H1 (cell line): Measurements from ENCODE around the gene DOCK3. TPM values are rescaled to one million over a fixed set of nuclear protein-coding genes. Genes with fewer than 3 reads are reported as not detected.

Experiments
- CTCF ChIA-PET: fragments of 300-600 bp; sonication (Branson Sonifier 250); formaldehyde crosslinking; loops from one replicate; lab custom pipeline; 2021; ENCODE audit not compliant: partially characterized antibody; lab: Charles Lee
- POLR2A ChIA-PET: fragments of 300-600 bp; sonication (Branson Sonifier 250); formaldehyde crosslinking; loops from one replicate; lab custom pipeline; 2021; ENCODE audit warnings: inconsistent platforms; ENCODE audit not compliant: partially characterized antibody; lab: Charles Lee
- DNase-seq, 2 experiments: peaks; one replicate each; pipeline versions ENCODE4 v3.0.0 to v3.0.0-alpha.2; 2010 to 2022; ENCODE audit warnings: low spot score in 2 of 2, low read depth in 1 of 2, mixed read lengths in 1 of 2
- FAIRE-seq: peaks from 2 replicates; lab custom pipeline; 2011; peaks lifted over from hg19 to GRCh38; lab: Jason Lieb, UNC
- H2AFZ ChIP-seq: 2 replicates; pipeline ENCODE4 v1.8.1; 2012; ENCODE audit warnings: low read length, inconsistent platforms
- H2AK5ac ChIP-seq: 2 replicates; pipeline ENCODE4 v1.6.1; 2013; ENCODE audit warnings: low read depth, low read length
- H2BK120ac ChIP-seq: replicated peaks from 2 replicates; pipeline ENCODE3; 2013; ENCODE audit warnings: low read depth, low read length, inconsistent platforms
- H2BK12ac ChIP-seq: 2 replicates; pipeline ENCODE4 v1.6.1; 2013; ENCODE audit warnings: low read depth, low read length
- H2BK15ac ChIP-seq: 2 replicates; pipeline ENCODE4 v1.6.1; 2013; ENCODE audit warnings: low read length
- H2BK20ac ChIP-seq: 2 replicates; pipeline ENCODE4 v1.6.1; 2013; ENCODE audit warnings: low read length
- H2BK5ac ChIP-seq: 2 replicates; pipeline ENCODE4 v1.6.1; 2013; ENCODE audit warnings: low read depth, low read length
- H3K14ac ChIP-seq: 2 replicates; pipeline ENCODE4 v1.6.1; 2013; ENCODE audit warnings: inconsistent platforms; ENCODE audit not compliant: insufficient read length
- H3K18ac ChIP-seq: 2 replicates; pipeline ENCODE4 v1.6.1; 2013; ENCODE audit warnings: low read length; ENCODE audit errors: extremely low read depth
- H3K23ac ChIP-seq: 2 replicates; pipeline ENCODE4 v1.6.1; 2013; ENCODE audit warnings: inconsistent platforms; ENCODE audit not compliant: insufficient read length
- H3K23me2 ChIP-seq: 2 replicates; pipeline ENCODE4 v1.6.1; 2013; ENCODE audit warnings: low read depth, low read length
- H3K27ac ChIP-seq: 2 replicates; pipeline ENCODE4 v1.6.1; 2011; ENCODE audit warnings: low read depth, low read length, inconsistent platforms
- H3K27me3 ChIP-seq, 4 experiments: replicated peaks in 1 of 4; 1 replicate in 1 of 4; 2 replicates in 3 of 4; pipeline versions ENCODE4 v1.6.1 to v1.8.1; 2011 to 2013; ENCODE audit warnings: low read length in 3 of 4, mild to moderate bottlenecking in 3 of 4, inconsistent platforms in 2 of 4, mixed read lengths in 2 of 4, moderate library complexity in 1 of 4; ENCODE audit not compliant: control insufficient read depth in 3 of 4, insufficient read depth in 3 of 4; ENCODE audit errors: extremely low read depth in 1 of 4
- H3K36me3 ChIP-seq, 4 experiments: 2 replicates each; pipeline versions ENCODE4 v1.6.1 to v1.8.1; 2011 to 2013; ENCODE audit warnings: mild to moderate bottlenecking in 4 of 4, low read length in 3 of 4, moderate library complexity in 2 of 4, control low read depth in 1 of 4, inconsistent platforms in 1 of 4; ENCODE audit not compliant: insufficient read depth in 4 of 4, control insufficient read depth in 2 of 4
- H3K4ac ChIP-seq: replicated peaks from 2 replicates; pipeline ENCODE3; 2013; ENCODE audit warnings: low read length, low read depth, mixed read lengths, inconsistent platforms; ENCODE audit not compliant: insufficient read length
- H3K4me1 ChIP-seq, 4 experiments: replicated peaks in 1 of 4; 1 replicate in 1 of 4; 2 replicates in 3 of 4; pipeline versions ENCODE4 v1.6.1 to v1.8.1; 2011 to 2013; ENCODE audit warnings: low read length in 3 of 4, inconsistent platforms in 2 of 4, mixed read lengths in 1 of 4; ENCODE audit not compliant: insufficient read depth in 4 of 4, control insufficient read depth in 3 of 4
- H3K4me2 ChIP-seq, 2 experiments: 2 replicates each; pipeline versions ENCODE4 v1.6.1 to v1.8.1; 2011 to 2013; ENCODE audit warnings: low read depth in 2 of 2, low read length in 2 of 2, control low read depth in 1 of 2, inconsistent platforms in 1 of 2, mild to moderate bottlenecking in 1 of 2; ENCODE audit not compliant: insufficient read depth in 1 of 2
- H3K4me3 ChIP-seq, 4 experiments: fragments of 200-600, 300-600 bp in 1 of 4; sonication (generic), shearing (Covaris generic), sonication (Bioruptor Twin) in 1 of 4; 2 replicates each; pipeline versions ENCODE4 v1.5.1 to v1.8.1; 2011 to 2016; ENCODE audit warnings: low read length in 4 of 4, low read depth in 3 of 4, control low read depth in 2 of 4, inconsistent platforms in 2 of 4, mild to moderate bottlenecking in 2 of 4, mixed read lengths in 1 of 4, moderate library complexity in 1 of 4; ENCODE audit not compliant: insufficient read depth in 2 of 4; ENCODE audit errors: extremely low read depth in 1 of 4
- H3K56ac ChIP-seq: replicated peaks from 2 replicates; pipeline ENCODE3; 2013; ENCODE audit warnings: low read depth, mild to moderate bottlenecking, mixed read lengths, low read length, inconsistent platforms; ENCODE audit not compliant: insufficient read length
- H3K79me1 ChIP-seq: 2 replicates; pipeline ENCODE4 v1.6.1; 2013; ENCODE audit warnings: low read depth, low read length, control low read depth
- H3K79me2 ChIP-seq, 2 experiments: 2 replicates each; pipeline versions ENCODE4 v1.6.1 to v1.8.1; 2012 to 2013; ENCODE audit warnings: low read length in 2 of 2, mild to moderate bottlenecking in 2 of 2, inconsistent platforms in 1 of 2; ENCODE audit not compliant: insufficient read depth in 2 of 2, control insufficient read depth in 1 of 2
- H3K9ac ChIP-seq, 4 experiments: replicated peaks in 1 of 4; 1 replicate in 1 of 4; 2 replicates in 3 of 4; pipeline versions ENCODE4 v1.6.1 to v1.8.1; 2011 to 2013; ENCODE audit warnings: low read depth in 3 of 4, low read length in 3 of 4, control low read depth in 2 of 4, mild to moderate bottlenecking in 2 of 4, moderate library complexity in 2 of 4, inconsistent platforms in 1 of 4; ENCODE audit errors: extremely low read depth in 1 of 4
- H3K9me3 ChIP-seq, 2 experiments: 2 replicates each; pipeline versions ENCODE4 v1.6.1 to v1.8.1; 2012 to 2013; ENCODE audit warnings: mild to moderate bottlenecking in 2 of 2, moderate library complexity in 2 of 2, control low read depth in 1 of 2, inconsistent platforms in 1 of 2, low read depth in 1 of 2, low read length in 1 of 2, mixed read lengths in 1 of 2; ENCODE audit not compliant: insufficient read depth in 2 of 2
- H4K20me1 ChIP-seq, 2 experiments: replicated peaks in 1 of 2; 2 replicates each; pipeline versions ENCODE3 to v1.8.1; 2011 to 2013; ENCODE audit warnings: inconsistent platforms in 2 of 2, low read length in 2 of 2, mild to moderate bottlenecking in 1 of 2; ENCODE audit not compliant: insufficient read depth in 2 of 2, control insufficient read depth in 1 of 2
- H4K5ac ChIP-seq: 2 replicates; pipeline ENCODE4 v1.6.1; 2013; ENCODE audit warnings: low read length, low read depth, mixed read lengths, inconsistent platforms; ENCODE audit not compliant: insufficient read length
- H4K8ac ChIP-seq: 2 replicates; pipeline ENCODE4 v1.8.0; 2013; ENCODE audit warnings: mild to moderate bottlenecking, moderate library complexity, low read length, inconsistent platforms; ENCODE audit not compliant: insufficient read depth; ENCODE audit errors: extremely low read depth
- H4K91ac ChIP-seq: replicated peaks from 2 replicates; pipeline ENCODE3; 2013; ENCODE audit warnings: low read length, mixed read lengths, inconsistent platforms; ENCODE audit not compliant: insufficient read length
- ASH2L ChIP-seq: fragments of 200-600, 300-600 bp; sonication (generic); IDR thresholded peaks from one replicate; pipeline ENCODE4 v1.7.1; 2017; ENCODE audit warnings: low read length
- BACH1 ChIP-seq: IDR thresholded peaks from 2 replicates; pipeline ENCODE4 v1.6.1; 2012; ENCODE audit warnings: low read length, improper control_type of control experiment
- CBX8 ChIP-seq: fragments of 300-800, 300-1000 bp; sonication (generic); IDR thresholded peaks from 2 replicates; pipeline ENCODE4 v1.7.1; 2016; ENCODE audit warnings: low read depth, low read length, borderline replicate concordance
- CHD1 ChIP-seq: IDR thresholded peaks from 2 replicates; pipeline ENCODE4 v1.6.1; 2012; ENCODE audit warnings: low read depth, low read length, improper control_type of control experiment
- CREB1 ChIP-seq: IDR thresholded peaks from 2 replicates; pipeline ENCODE4 v1.6.1; 2012; ENCODE audit warnings: inconsistent platforms
- CTBP2 ChIP-seq: IDR thresholded peaks from 2 replicates; pipeline ENCODE4 v1.7.0; 2011; ENCODE audit warnings: borderline replicate concordance, mild to moderate bottlenecking, moderate library complexity, mixed read lengths, low read length; ENCODE audit not compliant: insufficient read depth, insufficient read length
- EZH2 ChIP-seq: fragments of 200-600 bp; sonication (generic); IDR thresholded peaks from 2 replicates; pipeline ENCODE4 v1.7.1; 2012; ENCODE audit warnings: low read depth, mild to moderate bottlenecking, moderate library complexity, low read length, inconsistent platforms; ENCODE audit not compliant: severe bottlenecking
- JUND ChIP-seq: IDR thresholded peaks from 2 replicates; pipeline ENCODE4 v1.6.1; 2011; ENCODE audit warnings: mild to moderate bottlenecking, improper control_type of control experiment, low read length
- KDM1A ChIP-seq: fragments of 200-600, 300-600 bp; sonication (generic); IDR thresholded peaks from 2 replicates; pipeline ENCODE4 v1.7.1; 2016; ENCODE audit warnings: mild to moderate bottlenecking, low read length, borderline replicate concordance
- NANOG ChIP-seq: IDR thresholded peaks from 2 replicates; pipeline ENCODE4 v1.6.1; 2011; ENCODE audit warnings: low read length, low read depth, mild to moderate bottlenecking, inconsistent platforms; ENCODE audit not compliant: insufficient read depth, poor library complexity, severe bottlenecking
- SAP30 ChIP-seq: fragments of 300-600 bp; sonication (generic); IDR thresholded peaks from 2 replicates; pipeline ENCODE4 v1.7.1; 2012; ENCODE audit warnings: low read length, moderate library complexity, mild to moderate bottlenecking, inconsistent platforms; ENCODE audit not compliant: insufficient read depth, insufficient replicate concordance
- SIRT6 ChIP-seq: IDR thresholded peaks from one replicate; pipeline ENCODE4 v1.7.1; 2012; ENCODE audit warnings: low read length, inconsistent platforms
- SP2 ChIP-seq: IDR thresholded peaks from 2 replicates; pipeline ENCODE4 v1.6.1; 2012; ENCODE audit warnings: mild to moderate bottlenecking, low read length, inconsistent platforms
- SUZ12 ChIP-seq: fragments of 200-600 bp; sonication (generic); IDR thresholded peaks from 2 replicates; pipeline ENCODE4 v1.6.1; 2012; ENCODE audit warnings: mild to moderate bottlenecking, inconsistent platforms, low read length, moderate library complexity, mixed read lengths
- TCF12 ChIP-seq: IDR thresholded peaks from 2 replicates; pipeline ENCODE4 v1.6.1; 2011; ENCODE audit warnings: low read depth, mild to moderate bottlenecking, low read length
- WGBS, 2 experiments: shearing (Covaris generic) in 1 of 2; methylation state at CpG; one replicate each; pipeline versions ENCODE4 v1.1.6 to v1.1.7; 2013 to 2015; ENCODE audit warnings: low lambda C conversion rate in 2 of 2, mixed read lengths in 2 of 2, inconsistent platforms in 1 of 2, low coverage in 1 of 2, missing lambda C conversion rate in 1 of 2; ENCODE audit not compliant: insufficient replicate concordance in 2 of 2, insufficient coverage in 1 of 2, insufficient read length in 1 of 2; ENCODE audit errors: extremely low coverage in 1 of 2, missing lambda C conversion rate in 1 of 2; 5-methylcytosine and 5-hydroxymethylcytosine counted together
- polyA plus RNA-seq, 7 experiments: library from polyadenylated mRNA; depleted of rRNA in 3 of 7; stranded (reverse) in 5 of 7; unstranded in 2 of 7; fragments of >200 nt in 5 of 7; fragments of 200-250 nt in 2 of 7; gene quantifications; 1 replicate in 5 of 7; 2 replicates in 1 of 7; 4 replicates in 1 of 7; pipeline versions ENCODE4 v1.2.1 to v1.2.3, GENCODE V29; 2011 to 2013; ENCODE audit warnings: missing spikeins in 2 of 7, mixed read lengths in 2 of 7
- total RNA-seq: library from RNA; stranded (reverse); fragmentation: NEBNext Ultra II Directional; extraction: Animal tissue kit (Norgen Biotek cat#: 25700); gene quantifications from 2 replicates; pipeline ENCODE4 v1.2.1, GENCODE V29; 2021

Gene DOCK3
- total and polyA plus RNA-seq, 2 of the 8 experiments (the other 6 are each of a cell fraction or from before 2014, with no cell fraction given): 2.7 to 5.0 TPM

- CTCF ChIA-PET: interaction anchor here (0.7 to 3.6 kb wide), 3 partner anchors 12 to 152 kb away, joined by 3 to 11 read pairs (median 3); no protein-coding TSS in a partner anchor
- TF ChIP-seq CBX8: no peak
- TF ChIP-seq CREB1: no peak
- TF ChIP-seq CTBP2: no peak
- no peak for TF ChIP-seq SAP30
- no peak for TF ChIP-seq SIRT6
- no peak for TF ChIP-seq SP2
- TF ChIP-seq TCF12: no peak
- TF ChIP-seq CHD1: no peak
- TF ChIP-seq SUZ12: no peak
- no peak for TF ChIP-seq BACH1
- no peak for TF ChIP-seq EZH2
- no peak for TF ChIP-seq NANOG
- no peak for TF ChIP-seq JUND
- no peak for TF ChIP-seq ASH2L
- TF ChIP-seq KDM1A: no peak
These were observed 309.2 kb downstream of the DOCK3 start for GRCh38 chr3:50983887-50984286.

More at GRCh38 chr3:50983887-50984286, 309.2 kb downstream of the DOCK3 start:
- no peaks in the 10 kb centered on the region for H3K27me3 ChIP-seq
- peaks cover 0 to 3% (median 0%) of the 10 kb centered on the region in 4 experiments; a peak in 1 of 8 replicates for H3K36me3 ChIP-seq
- no peak overlapping the region for H2BK12ac ChIP-seq
- H3K27ac ChIP-seq: no peak overlapping the region
- no peak overlapping the region for H2BK15ac ChIP-seq
- H3K4ac ChIP-seq: no peak overlapping the region
- no peak overlapping the region for H3K23ac ChIP-seq
- H4K20me1 ChIP-seq: no peaks in the 10 kb centered on the region
- no peak overlapping the region for H3K4me3 ChIP-seq
- POLR2A ChIA-PET: no interaction called here
- H3K4me1 ChIP-seq: no peaks in the 10 kb centered on the region; a peak in 1 of 7 replicates
- H3K4me2 ChIP-seq: no peak overlapping the region
- H3K9ac ChIP-seq: no peak overlapping the region
- DNase-seq: no peak
- no peaks in the 10 kb centered on the region; the same call in 1 of the 2 replicates for H3K79me1 ChIP-seq
- H4K8ac ChIP-seq: no peak overlapping the region
- no peak overlapping the region for H2AFZ ChIP-seq
- no peaks in the 10 kb centered on the region for H3K23me2 ChIP-seq
- no peaks in the 10 kb centered on the region; a peak in 1 of 4 replicates for H3K9me3 ChIP-seq
- no peak overlapping the region for H3K18ac ChIP-seq
- no peak for FAIRE-seq
- no peak overlapping the region for H2AK5ac ChIP-seq
- H4K5ac ChIP-seq: no peak overlapping the region
- H2BK120ac ChIP-seq: no peak overlapping the region
- WGBS, 2 experiments: 94% methylated on average over 5 of the region's 5 CpGs; no CpG with 5 or more reads in 1 of the 2 experiments
- H2BK20ac ChIP-seq: no peak overlapping the region
- no peak overlapping the region for H3K56ac ChIP-seq
- no peak overlapping the region for H3K14ac ChIP-seq
- H3K79me2 ChIP-seq: no peaks in the 10 kb centered on the region
- no peak overlapping the region for H2BK5ac ChIP-seq
- no peak overlapping the region for H4K91ac ChIP-seq
